Measurements from ENCODE around the gene E4F1. TPM values are rescaled to one million over a fixed set of nuclear protein-coding genes. Genes with fewer than 3 reads are reported as not detected.
A peak's percentile ranks its signal among the peaks of the same experiment; 100 is the strongest.

E4F1 gene
- total RNA-seq, 1 experiment from 2014 or later = 34.4 TPM

GRCh38 chr16:2194852-2195321, 28.5 kb upstream of the E4F1 start (continued):
- 0 out of 2 replicates have a peak, but pooled peaks have one; percentile 33 for TF ChIP-seq CTCF (IDR thresholded peaks at IDR 0.05)
- TF ChIP-seq ZNF425 (CRISPR knock-in tag; conservative IDR thresholded peaks at IDR 0.05) = no peak
- TF ChIP-seq ZNF671 (CRISPR knock-in tag; IDR thresholded peaks at IDR 0.05) = no peak
- no peak for TF ChIP-seq IRF2 (CRISPR knock-in tag; IDR thresholded peaks at IDR 0.05; ENCODE audit: borderline replicate concordance, low read depth)
- TF ChIP-seq E2F5 (CRISPR knock-in tag; IDR thresholded peaks at IDR 0.05) = no peak
- TF ChIP-seq AR (CRISPR knock-in tag; IDR thresholded peaks at IDR 0.05) = no peak
- TF ChIP-seq USF2 (CRISPR knock-in tag; IDR thresholded peaks at IDR 0.05) = no peak
- TF ChIP-seq GTF2I (CRISPR knock-in tag; conservative IDR thresholded peaks at IDR 0.05) = peak; percentile 93
- no peak for TF ChIP-seq MYBL2 (CRISPR knock-in tag; IDR thresholded peaks at IDR 0.05)
- 0 out of 2 replicates have a peak, but pooled peaks have one; percentile 48 for TF ChIP-seq HMGXB4 (CRISPR knock-in tag; IDR thresholded peaks at IDR 0.05)
- no peak for TF ChIP-seq TP53 (CRISPR knock-in tag; IDR thresholded peaks at IDR 0.05)
- TF ChIP-seq PREB (CRISPR knock-in tag; IDR thresholded peaks at IDR 0.05; ENCODE audit: borderline replicate concordance) = no peak
- TF ChIP-seq STAT6 (CRISPR knock-in tag; conservative IDR thresholded peaks at IDR 0.05; ENCODE audit: low read depth) = no peak
- TF ChIP-seq TEAD4 (CRISPR knock-in tag; IDR thresholded peaks at IDR 0.05) = no peak
- TF ChIP-seq ZNF121 (CRISPR knock-in tag; IDR thresholded peaks at IDR 0.05) = peak; percentile 47; the same call in 1 of the 2 replicates
- TF ChIP-seq KAT7 (CRISPR knock-in tag; IDR thresholded peaks at IDR 0.05; ENCODE audit: borderline replicate concordance) = no peak
- TF ChIP-seq TCF7 (CRISPR knock-in tag; IDR thresholded peaks at IDR 0.05; ENCODE audit: low read depth) = no peak
- no peak for TF ChIP-seq CDX4 (CRISPR knock-in tag; IDR thresholded peaks at IDR 0.05; ENCODE audit: borderline replicate concordance)
- TF ChIP-seq GRHL2 (CRISPR knock-in tag; IDR thresholded peaks at IDR 0.05; ENCODE audit: insufficient replicate concordance, severe bottlenecking) = no peak
- no peak for TF ChIP-seq ZSCAN18 (CRISPR knock-in tag; IDR thresholded peaks at IDR 0.05)
- no peak for TF ChIP-seq MXD4 (CRISPR knock-in tag; IDR thresholded peaks at IDR 0.05; ENCODE audit: borderline replicate concordance)
